Muscle of leg (tissue), 11 donors: ENCODE results near the gene PPP1R12C. TPM values are rescaled to one million over a fixed set of nuclear protein-coding genes. Genes with fewer than 3 reads are reported as not detected.
A peak's percentile ranks its signal among the peaks of the same experiment; 100 is the strongest.

Experiments used
- DNase-seq: peaks from one replicate; pipeline ENCODE4 v3.0.0; 2013
- H3K27ac ChIP-seq: one replicate; pipeline ENCODE4 v1.5.1; 2013; ENCODE audit warnings: mild to moderate bottlenecking, low read length, control low read depth
- H3K27me3 ChIP-seq: one replicate; pipeline ENCODE4 v1.6.1; 2013; ENCODE audit warnings: low read length; ENCODE audit not compliant: control insufficient read depth, insufficient read depth
- H3K36me3 ChIP-seq: one replicate; pipeline ENCODE4 v1.6.1; 2013; ENCODE audit warnings: low read length; ENCODE audit not compliant: control insufficient read depth, insufficient read depth
- H3K4me1 ChIP-seq: one replicate; pipeline ENCODE4 v1.6.1; 2013; ENCODE audit warnings: low read length; ENCODE audit not compliant: control insufficient read depth, insufficient read depth
- H3K4me3 ChIP-seq: one replicate; pipeline ENCODE4 v1.5.1; 2013; ENCODE audit warnings: low read length, control low read depth
- H3K9me3 ChIP-seq: replicated peaks from 2 replicates; pipeline ENCODE4 v1.6.1; 2013; ENCODE audit warnings: low read depth, low read length; ENCODE audit not compliant: control insufficient read depth
- WGBS: methylation state at CpG from one replicate; pipeline ENCODE4 v1.1.5; 2013; ENCODE audit warnings: missing lambda C conversion rate; ENCODE audit not compliant: insufficient coverage; 5-methylcytosine and 5-hydroxymethylcytosine counted together
- polyA plus RNA-seq, 8 donors: library from polyadenylated mRNA; unstranded; fragments of 120-200 nt; gene quantifications; one replicate each; pipeline versions ENCODE4 v1.2.1 to v1.2.3, GENCODE V29; 2013; ENCODE audit warnings: inconsistent platforms in 1 of 8, low replicate concordance in 1 of 8; ENCODE audit not compliant: insufficient read length in 8 of 8, insufficient read depth in 1 of 8
- total RNA-seq: library from RNA; stranded (reverse); fragments of 120-200 nt; gene quantifications from one replicate; pipeline ENCODE4 v1.2.4, GENCODE V29; 2013

Gene PPP1R12C
- total and polyA plus RNA-seq, 9 donors, result 59.4 to 106 (median 90.2) TPM

- Histone ChIP-seq H3K36me3 (peaks cover 1% of the 10 kb centered on the region), H3K27me3 (peaks cover 2% of the 10 kb centered on the region), H3K9me3 (no peaks in the 10 kb centered on the region), H3K4me1 (no peaks in the 10 kb centered on the region), H3K4me3 (no peak overlapping the region), H3K27ac (no peak overlapping the region)
- WGBS, result 73% methylated on average over 6 of the region's 16 CpGs
- no peak for DNase-seq
Observed at GRCh38 chr19:55131421-55131820, 14.0 kb upstream of the PPP1R12C start.

GRCh38 chr19:55119053-55119452 is 1.6 kb upstream of the PPP1R12C start:
- WGBS, result 84% methylated on average over 7 of the region's 14 CpGs
- no peak overlapping the region for H3K4me3 ChIP-seq

GRCh38 chr19:55118401-55118991 is 1.1 kb upstream of the PPP1R12C start:
- no peaks in the 10 kb centered on the region for H3K9me3 ChIP-seq
- H3K27ac ChIP-seq, result peak overlapping the region; percentile 92
- DNase-seq, result peak; percentile 74
- WGBS, result 9% methylated on average over 22 of the region's 22 CpGs
- H3K36me3 ChIP-seq, result peaks cover 4% of the 10 kb centered on the region
- H3K4me3 ChIP-seq, result peak overlapping the region; percentile 69
- H3K4me1 ChIP-seq, result peaks cover 35% of the 10 kb centered on the region
- no peaks in the 10 kb centered on the region for H3K27me3 ChIP-seq

More at GRCh38 chr19:55119053-55119452, 1.6 kb upstream of the PPP1R12C start:
- H3K36me3 ChIP-seq, result peaks cover 4% of the 10 kb centered on the region
- H3K4me1 ChIP-seq, result peaks cover 30% of the 10 kb centered on the region
- no peak for DNase-seq
- H3K27ac ChIP-seq, result no peak overlapping the region
- H3K9me3 ChIP-seq, result no peaks in the 10 kb centered on the region
- H3K27me3 ChIP-seq, result peaks cover 2% of the 10 kb centered on the region

GRCh38 chr19:55117663-55118391 is 390 bp upstream of the PPP1R12C start:
- Histone ChIP-seq H3K27ac (peak overlapping the region; percentile 92), H3K27me3 (no peaks in the 10 kb centered on the region), H3K9me3 (no peaks in the 10 kb centered on the region), H3K4me3 (peak overlapping the region; percentile 69), H3K36me3 (peaks cover 7% of the 10 kb centered on the region), H3K4me1 (peaks cover 41% of the 10 kb centered on the region)
- WGBS, result under 1% methylated on average over 36 of the region's 44 CpGs
- DNase-seq, result peak; percentile 100

GRCh38 chr19:55116232-55116858 is 1.1 kb downstream of the PPP1R12C start:
- peaks cover 56% of the 10 kb centered on the region for H3K4me1 ChIP-seq
- DNase-seq, result peak; percentile 89
- under 1% methylated on average over 25 of the region's 25 CpGs for WGBS

GRCh38 chr19:55115446-55116065 is 1.9 kb downstream of the PPP1R12C start:
- peak overlapping the region; percentile 94 for H3K27ac ChIP-seq
- WGBS, result 64% methylated on average over 5 of the region's 13 CpGs
- H3K4me1 ChIP-seq, result peaks cover 56% of the 10 kb centered on the region
- DNase-seq, result peak; percentile 40
- no peaks in the 10 kb centered on the region for H3K9me3 ChIP-seq
- peak overlapping the region; percentile 91 for H3K4me3 ChIP-seq
- H3K36me3 ChIP-seq, result peaks cover 20% of the 10 kb centered on the region
- H3K27me3 ChIP-seq, result no peaks in the 10 kb centered on the region

More at GRCh38 chr19:55116232-55116858, 1.1 kb downstream of the PPP1R12C start:
- peak overlapping the region; percentile 91 for H3K4me3 ChIP-seq
- peak overlapping the region; percentile 94 for H3K27ac ChIP-seq
- H3K36me3 ChIP-seq, result peaks cover 19% of the 10 kb centered on the region
- H3K9me3 ChIP-seq, result no peaks in the 10 kb centered on the region
- H3K27me3 ChIP-seq, result no peaks in the 10 kb centered on the region

- H3K27ac ChIP-seq, result peak overlapping the region; percentile 94
- no peaks in the 10 kb centered on the region for H3K27me3 ChIP-seq
- peaks cover 56% of the 10 kb centered on the region for H3K4me1 ChIP-seq
- WGBS, result 73% methylated on average over 6 of the region's 9 CpGs
- H3K36me3 ChIP-seq, result peaks cover 29% of the 10 kb centered on the region
- no peak overlapping the region for H3K4me3 ChIP-seq
- no peaks in the 10 kb centered on the region for H3K9me3 ChIP-seq
- DNase-seq, result no peak
Observed at GRCh38 chr19:55114566-55115145, 2.8 kb downstream of the PPP1R12C start.

- no peaks in the 10 kb centered on the region for H3K27me3 ChIP-seq
- 12% methylated on average over 6 of the region's 12 CpGs for WGBS
- H3K36me3 ChIP-seq, result peaks cover 39% of the 10 kb centered on the region
- peak overlapping the region; percentile 94 for H3K27ac ChIP-seq
- H3K4me3 ChIP-seq, result peak overlapping the region; percentile 16
- H3K9me3 ChIP-seq, result no peaks in the 10 kb centered on the region
- DNase-seq, result peak; percentile 99
- peaks cover 53% of the 10 kb centered on the region for H3K4me1 ChIP-seq
Observed at GRCh38 chr19:55113570-55114039, 3.8 kb downstream of the PPP1R12C start.

GRCh38 chr19:55112777-55113569 is 4.5 kb downstream of the PPP1R12C start:
- H3K27ac ChIP-seq, result peak overlapping the region; percentile 94
- H3K9me3 ChIP-seq, result no peaks in the 10 kb centered on the region
- DNase-seq, result peak; percentile 48
- 60% methylated on average over 14 of the region's 23 CpGs for WGBS
- H3K27me3 ChIP-seq, result no peaks in the 10 kb centered on the region
- H3K4me3 ChIP-seq, result peak overlapping the region; percentile 16
- H3K4me1 ChIP-seq, result peaks cover 47% of the 10 kb centered on the region
- peaks cover 40% of the 10 kb centered on the region for H3K36me3 ChIP-seq
